ENCODE data around the gene KCNT2. TPM values are rescaled to one million over a fixed set of nuclear protein-coding genes. Genes with fewer than 3 reads are reported as not detected.

Gene KCNT2
- total RNA-seq, 4 donors from 2014 or later, result 0.18 to 3.3 (median 2.0) TPM

- Histone ChIP-seq H3K27me3 (no peaks in the 10 kb centered on the region), H3K4me1 (no peaks in the 10 kb centered on the region), H3K4me3 (no peak overlapping the region), H3K36me3 (no peaks in the 10 kb centered on the region), H3K9me3 (no peaks in the 10 kb centered on the region), H3K27ac (no peak overlapping the region)
- no peak for DNase-seq
- no peak for TF ChIP-seq CTCF (IDR thresholded peaks at IDR 0.05)
- TF ChIP-seq POLR2A (IDR thresholded peaks at IDR 0.05), result no peak
Observed at GRCh38 chr1:196461521-196461920, 146.7 kb downstream of the KCNT2 start.

- Histone ChIP-seq H3K27me3 (no peaks in the 10 kb centered on the region), H3K4me1 (no peaks in the 10 kb centered on the region), H3K9me3 (no peaks in the 10 kb centered on the region), H3K36me3 (no peaks in the 10 kb centered on the region), H3K27ac (no peak overlapping the region), H3K4me3 (no peak overlapping the region)
- no peak for TF ChIP-seq POLR2A (IDR thresholded peaks at IDR 0.05)
- TF ChIP-seq CTCF (IDR thresholded peaks at IDR 0.05), result no peak
- no peak for DNase-seq
Observed at GRCh38 chr1:196459383-196459782, 148.9 kb downstream of the KCNT2 start.

GRCh38 chr1:196454792-196455191, 153.4 kb downstream of the KCNT2 start:
- Histone ChIP-seq H3K27me3 (no peaks in the 10 kb centered on the region), H3K4me3 (no peak overlapping the region)

GRCh38 chr1:196451103-196451502, 157.1 kb downstream of the KCNT2 start:
- Histone ChIP-seq H3K27ac (no peak overlapping the region), H3K27me3 (no peaks in the 10 kb centered on the region), H3K9me3 (no peaks in the 10 kb centered on the region), H3K4me3 (no peak overlapping the region), H3K36me3 (no peaks in the 10 kb centered on the region), H3K4me1 (no peaks in the 10 kb centered on the region)
- no peak for TF ChIP-seq POLR2A (IDR thresholded peaks at IDR 0.05)
- TF ChIP-seq CTCF (IDR thresholded peaks at IDR 0.05), result no peak
- no peak for DNase-seq

More at GRCh38 chr1:196454792-196455191, 153.4 kb downstream of the KCNT2 start:
- Histone ChIP-seq H3K27ac (no peak overlapping the region), H3K9me3 (no peaks in the 10 kb centered on the region), H3K4me1 (no peaks in the 10 kb centered on the region), H3K36me3 (no peaks in the 10 kb centered on the region)
- no peak for DNase-seq
- no peak for TF ChIP-seq CTCF (IDR thresholded peaks at IDR 0.05)
- TF ChIP-seq POLR2A (IDR thresholded peaks at IDR 0.05), result no peak

GRCh38 chr1:196450143-196451095, 157.8 kb downstream of the KCNT2 start:
- DNase-seq, result no peak
- H3K36me3 ChIP-seq, result no peaks in the 10 kb centered on the region
- no peaks in the 10 kb centered on the region for H3K4me1 ChIP-seq
- no peaks in the 10 kb centered on the region for H3K9me3 ChIP-seq
- no peak for TF ChIP-seq POLR2A (IDR thresholded peaks at IDR 0.05)
- no peak overlapping the region for H3K4me3 ChIP-seq
- no peak overlapping the region for H3K27ac ChIP-seq
- H3K27me3 ChIP-seq, result no peaks in the 10 kb centered on the region

GRCh38 chr1:196449460-196449859, 158.8 kb downstream of the KCNT2 start:
- Histone ChIP-seq H3K27me3 (no peaks in the 10 kb centered on the region), H3K4me3 (no peak overlapping the region), H3K36me3 (no peaks in the 10 kb centered on the region), H3K27ac (no peak overlapping the region), H3K4me1 (no peaks in the 10 kb centered on the region), H3K9me3 (no peaks in the 10 kb centered on the region)
- DNase-seq, result no peak
- TF ChIP-seq CTCF (IDR thresholded peaks at IDR 0.05) (no peak), POLR2A (IDR thresholded peaks at IDR 0.05) (no peak)

All from Peyer's patch (tissue), 4 donors.